ENCODE measurements around the gene MAP6.

The MAP6 gene

GRCh38 chr11:75543806-75544205 lies 125.0 kb downstream of the MAP6 start:
- no peak for DNase-seq

- no peak for DNase-seq
Observed at GRCh38 chr11:75542088-75542438, 126.8 kb downstream of the MAP6 start.

GRCh38 chr11:75541193-75542087 lies 127.4 kb downstream of the MAP6 start:
- no peak for DNase-seq

- DNase-seq, result no peak
Observed at GRCh38 chr11:75539459-75540334, 129.1 kb downstream of the MAP6 start.

- no peak for DNase-seq
Observed at GRCh38 chr11:75538150-75538942, 130.5 kb downstream of the MAP6 start.

GRCh38 chr11:75537740-75538139 lies 131.1 kb downstream of the MAP6 start:
- no peak for DNase-seq

All from activated CD4-positive, alpha-beta T cell treated with anti-CD3 and anti-CD28 coated beads, Interleukin-2, amount 50 U/mL, for 4 hours (primary cell).